SK-N-SH (cell line): ENCODE results near the gene RAMP3. TPM values are rescaled to one million over a fixed set of nuclear protein-coding genes. Genes with fewer than 3 reads are reported as not detected.

ENCODE experiments used
- CTCF ChIA-PET: fragments of 300-600, 350-600 bp; formaldehyde crosslinking; extraction: SDS; loops from one replicate; lab custom pipeline; 2021; lab: Yijun Ruan, JAX
- POLR2A ChIA-PET: fragments of 350-600 bp; sonication (Branson Sonifier 250); formaldehyde crosslinking; extraction: SDS; loops from one replicate; lab custom pipeline; 2020; ENCODE audit warnings: antibody characterized with exemption, inconsistent platforms; lab: Yijun Ruan, JAX
- DNase-seq: peaks from one replicate; pipeline ENCODE4 v3.0.0; 2012
- H2AFZ ChIP-seq: fragments of 200-600 bp; sonication (generic); 2 replicates; pipeline ENCODE4 v1.8.1; 2016; ENCODE audit warnings: antibody characterized with exemption, mild to moderate bottlenecking, low read depth
- H3F3A ChIP-seq: fragments of 200-600 bp; sonication (generic); replicated peaks from 2 replicates; pipeline ENCODE3; 2016; ENCODE audit warnings: antibody characterized with exemption, mild to moderate bottlenecking; ENCODE audit not compliant: insufficient read depth
- H3K27ac ChIP-seq, 2 experiments: fragments of 200-500 bp in 1 of 2; fragments of 200-600 bp in 1 of 2; sonication (Bioruptor generic) in 1 of 2; sonication (generic), shearing (Covaris generic) in 1 of 2; 2 replicates each; pipeline versions ENCODE4 v1.5.1 to v1.6.1; 2014 to 2016; ENCODE audit warnings: low read depth in 2 of 2, inconsistent platforms in 1 of 2, low read length in 1 of 2, mild to moderate bottlenecking in 1 of 2, mixed read lengths in 1 of 2
- H3K27me3 ChIP-seq: fragments of 200-600 bp; sonication (generic), shearing (Covaris generic); 2 replicates; pipeline ENCODE4 v1.6.1; 2016; ENCODE audit warnings: mixed run types; ENCODE audit not compliant: insufficient read depth
- H3K36me3 ChIP-seq, 2 experiments: fragments of 200-500 bp in 1 of 2; fragments of 200-600 bp in 1 of 2; sonication (Bioruptor generic) in 1 of 2; sonication (generic) in 1 of 2; replicated peaks in 1 of 2; 2 replicates each; pipeline versions ENCODE3 to v1.5.1; 2014 to 2016; ENCODE audit warnings: low read length in 1 of 2, mild to moderate bottlenecking in 1 of 2; ENCODE audit not compliant: insufficient read depth in 2 of 2, control insufficient read depth in 1 of 2
- H3K4me1 ChIP-seq, 2 experiments: fragments of 200-500 bp in 1 of 2; fragments of 200-600 bp in 1 of 2; sonication (Bioruptor generic) in 1 of 2; sonication (generic), shearing (Covaris generic) in 1 of 2; 2 replicates each; pipeline versions ENCODE4 v1.5.1 to v1.6.1; 2014 to 2016; ENCODE audit warnings: low read depth in 1 of 2, low read length in 1 of 2, mixed run types in 1 of 2; ENCODE audit not compliant: insufficient read depth in 2 of 2, control insufficient read depth in 1 of 2
- H3K4me2 ChIP-seq: fragments of 200-600 bp; sonication (generic), shearing (Covaris generic); 2 replicates; pipeline ENCODE4 v1.6.1; 2017; ENCODE audit warnings: mixed run types
- H3K4me3 ChIP-seq, 2 experiments: fragments of 200-500 bp in 1 of 2; fragments of 200-600 bp in 1 of 2; sonication (Bioruptor generic) in 1 of 2; sonication (generic), shearing (Covaris generic) in 1 of 2; 2 replicates each; pipeline versions ENCODE4 v1.5.1 to v1.8.1; 2014 to 2016; ENCODE audit warnings: low read depth in 2 of 2, inconsistent platforms in 1 of 2, low read length in 1 of 2, mild to moderate bottlenecking in 1 of 2, mixed read lengths in 1 of 2, moderate library complexity in 1 of 2
- H3K79me2 ChIP-seq: fragments of 200-600 bp; sonication (generic); 2 replicates; pipeline ENCODE4 v1.8.1; 2017; ENCODE audit warnings: mild to moderate bottlenecking; ENCODE audit not compliant: insufficient read depth
- H3K9ac ChIP-seq: fragments of 200-600 bp; sonication (generic); 2 replicates; pipeline ENCODE4 v1.6.1; 2017; ENCODE audit warnings: mixed run types
- H3K9me2 ChIP-seq: fragments of 200-600 bp; sonication (generic); 2 replicates; pipeline ENCODE4 v1.6.1; 2017; ENCODE audit warnings: mixed run types
- H3K9me3 ChIP-seq: fragments of 200-600 bp; sonication (generic); 2 replicates; pipeline ENCODE4 v1.6.1; 2017; ENCODE audit warnings: mixed run types, mild to moderate bottlenecking, moderate library complexity
- H4K20me1 ChIP-seq: fragments of 200-600 bp; sonication (generic); 2 replicates; pipeline ENCODE4 v1.6.1; 2017; ENCODE audit warnings: mild to moderate bottlenecking, mixed run types; ENCODE audit not compliant: insufficient read depth
- CHD2 ChIP-seq: fragments of 150-350 bp; IDR thresholded peaks from 2 replicates; pipeline ENCODE4 v1.6.1; 2018; ENCODE audit warnings: low read length; ENCODE audit not compliant: partially characterized antibody
- EP300 ChIP-seq, 2 experiments: IDR thresholded peaks; 2 replicates each; pipeline versions ENCODE4 v1.4.0 to v1.6.1; 2012; ENCODE audit warnings: borderline replicate concordance in 1 of 2, low read depth in 1 of 2, low read length in 1 of 2
- EZH2phosphoT487 ChIP-seq: fragments of 200-600 bp; sonication (generic); IDR thresholded peaks from 2 replicates; pipeline ENCODE4 v1.6.1; 2017; ENCODE audit warnings: low read depth, mixed run types, mild to moderate bottlenecking, antibody characterized with exemption, moderate library complexity, borderline replicate concordance
- FOSL2 ChIP-seq: IDR thresholded peaks from 2 replicates; pipeline ENCODE4 v1.4.0; 2012; ENCODE audit warnings: low read depth, mild to moderate bottlenecking, moderate library complexity, borderline replicate concordance
- GABPA ChIP-seq: IDR thresholded peaks from 2 replicates; pipeline ENCODE4 v1.4.0; 2012; ENCODE audit warnings: low read depth, mild to moderate bottlenecking
- GATA2 ChIP-seq: sonication (generic); formaldehyde crosslinking; IDR thresholded peaks from 2 replicates; pipeline ENCODE4 v1.5.0; 2020; ENCODE audit warnings: mild to moderate bottlenecking, missing genetic modification reagents
- JUND ChIP-seq: IDR thresholded peaks from 2 replicates; pipeline ENCODE4 v1.4.0; 2012
- MAX ChIP-seq: IDR thresholded peaks from 2 replicates; pipeline ENCODE4 v1.4.0; 2012; ENCODE audit warnings: low read depth
- MEF2A ChIP-seq: IDR thresholded peaks from 2 replicates; pipeline ENCODE4 v1.4.0; 2012; ENCODE audit warnings: low read depth, borderline replicate concordance
- PBX3 ChIP-seq: IDR thresholded peaks from 2 replicates; pipeline ENCODE4; 2012
- RAD21 ChIP-seq: IDR thresholded peaks from 2 replicates; pipeline ENCODE4 v1.6.1; 2012; ENCODE audit warnings: mild to moderate bottlenecking, low read length
- RCOR1 ChIP-seq: fragments of 150-350 bp; IDR thresholded peaks from 2 replicates; pipeline ENCODE4 v1.6.1; 2017; ENCODE audit warnings: antibody characterized with exemption, low read length
- RFX5 ChIP-seq: IDR thresholded peaks from 2 replicates; pipeline ENCODE4 v1.6.1; 2012; ENCODE audit warnings: mild to moderate bottlenecking, improper control_type of control experiment, low read length
- RXRA ChIP-seq: IDR thresholded peaks from 2 replicates; pipeline ENCODE4 v1.4.0; 2012; ENCODE audit warnings: low read depth, mild to moderate bottlenecking, borderline replicate concordance
- SIN3A ChIP-seq: IDR thresholded peaks from 2 replicates; pipeline ENCODE4 v1.6.1; 2012; ENCODE audit warnings: low read depth, mild to moderate bottlenecking, low read length, moderate library complexity, borderline replicate concordance
- TAF1 ChIP-seq: IDR thresholded peaks from 2 replicates; pipeline ENCODE4 v1.6.1; 2012; ENCODE audit warnings: low read depth, mild to moderate bottlenecking, low read length, moderate library complexity, borderline replicate concordance
- TCF12 ChIP-seq: IDR thresholded peaks from 2 replicates; pipeline ENCODE4 v1.4.0; 2012
- USF1 ChIP-seq: IDR thresholded peaks from 2 replicates; pipeline ENCODE4 v1.4.0; 2012; ENCODE audit warnings: low read depth, borderline replicate concordance
- USF2 ChIP-seq: fragments of 150-350 bp; IDR thresholded peaks from 2 replicates; pipeline ENCODE4 v1.6.1; 2017; ENCODE audit warnings: antibody characterized with exemption, low read length, low read depth, borderline replicate concordance
- ZBTB33 ChIP-seq: IDR thresholded peaks from 2 replicates; pipeline ENCODE4 v1.4.0; 2012; ENCODE audit warnings: low read depth, borderline replicate concordance
- WGBS: methylation state at CpG from one replicate; pipeline ENCODE4 v1.1.6; 2017; ENCODE audit warnings: low lambda C conversion rate; 5-methylcytosine and 5-hydroxymethylcytosine counted together
- polyA plus RNA-seq, 3 experiments: library from polyadenylated mRNA; depleted of rRNA; stranded (reverse); fragments of >200 nt; gene quantifications; 2 replicates each; pipeline ENCODE4 v1.2.3, GENCODE V29; 2012

The RAMP3 gene
- polyA plus RNA-seq, 1 of the 3 experiments (the other 2 are of a cell fraction), result not detected

- TF ChIP-seq ZBTB33 (no peak), GABPA (no peak), CHD2 (no peak), PBX3 (no peak), GATA2 (CRISPR knock-in tag) (no peak), FOSL2 (no peak), RFX5 (no peak)
Observed at GRCh38 chr7:45219801-45220435, 62.3 kb downstream of the RAMP3 start (continued).

GRCh38 chr7:45220846-45221618 is 63.4 kb downstream of the RAMP3 start:
- H3K27ac ChIP-seq, result no peak overlapping the region
- no peaks in the 10 kb centered on the region for H3K9me2 ChIP-seq
- POLR2A ChIA-PET, result interaction anchor here (1.5 kb wide), 1 partner anchor 8 kb away, joined by 3 read pairs; no protein-coding TSS in a partner anchor
- H3K36me3 ChIP-seq, result no peaks in the 10 kb centered on the region
- WGBS, result 51% methylated on average over 11 of the region's 11 CpGs
- peaks cover 5% of the 10 kb centered on the region for H3K27me3 ChIP-seq
- H3K4me1 ChIP-seq, result peaks cover 0 to 32% of the 10 kb centered on the region in 2 experiments; a peak in 1 of 4 replicates
- H3K9me3 ChIP-seq, result no peaks in the 10 kb centered on the region
- CTCF ChIA-PET, result interaction anchor here (0.7 to 2.6 kb wide), 6 partner anchors 8 to 66 kb away, joined by 3 to 15 read pairs (median 4); no protein-coding TSS in a partner anchor
- no peak for DNase-seq
- TF ChIP-seq ZBTB33 (no peak), USF2 (no peak), RXRA (no peak), USF1 (no peak), EZH2phosphoT487 (no peak), GABPA (no peak), JUND (no peak), GATA2 (CRISPR knock-in tag) (no peak), TCF12 (no peak), MAX (no peak), SIN3A (no peak), PBX3 (no peak), EP300 (IDR thresholded peaks at IDR 0.05; ENCODE audit: borderline replicate concordance in 1 of 2, low read depth in 1 of 2, low read length in 1 of 2) (no peak), RAD21 (no peak), TAF1 (no peak), MEF2A (no peak), RCOR1 (no peak)
- no peaks in the 10 kb centered on the region for H3K79me2 ChIP-seq
- no peak overlapping the region for H3K4me3 ChIP-seq
- H3K4me2 ChIP-seq, result no peak overlapping the region
- no peak overlapping the region for H2AFZ ChIP-seq
- no peak overlapping the region for H3K9ac ChIP-seq
- no peaks in the 10 kb centered on the region for H4K20me1 ChIP-seq
- H3F3A ChIP-seq, result no peaks in the 10 kb centered on the region
